Ascending aorta (tissue), 2 donors: ENCODE data around the gene ZNF853. TPM values are rescaled to one million over a fixed set of nuclear protein-coding genes. Genes with fewer than 3 reads are reported as not detected.

Source experiments
- DNase-seq, 2 donors: peaks; one replicate each; pipeline ENCODE4 v3.0.0-alpha.2; 2019; ENCODE audit warnings: low spot score in 2 of 2
- H3K27ac ChIP-seq, 2 donors: fragments of 200-600 bp; sonication (generic); one replicate each; pipeline ENCODE4 v1.5.1; 2016 to 2017; ENCODE audit warnings: mild to moderate bottlenecking in 1 of 2
- H3K27me3 ChIP-seq: fragments of 200-600 bp; sonication (generic); one replicate; pipeline ENCODE4 v1.5.1; 2017
- H3K36me3 ChIP-seq, 2 donors: fragments of 200-600 bp; sonication (generic); one replicate each; pipeline ENCODE4 v1.5.1; 2016
- H3K4me1 ChIP-seq, 2 donors: fragments of 200-600 bp; sonication (generic); one replicate each; pipeline ENCODE4 v1.5.1; 2016 to 2017; ENCODE audit warnings: mild to moderate bottlenecking in 1 of 2
- H3K4me3 ChIP-seq, 2 donors: fragments of 200-600 bp; sonication (generic); one replicate each; pipeline ENCODE4 v1.5.1; 2016 to 2017; ENCODE audit warnings: mild to moderate bottlenecking in 1 of 2
- H3K9me3 ChIP-seq, 2 donors: fragments of 200-600 bp; sonication (generic); one replicate each; pipeline ENCODE4 v1.5.1; 2016
- CTCF ChIP-seq, 3 experiments: fragments of 200-600 bp in 2 of 3; fragments of 450-650 bp in 1 of 3; sonication (generic) in 2 of 3; IDR thresholded peaks; one replicate each; pipeline ENCODE4 v1.5.1; 2016 to 2019; ENCODE audit warnings: antibody characterized with exemption in 3 of 3, mild to moderate bottlenecking in 1 of 3, moderate library complexity in 1 of 3
- intact Hi-C: fragments of 100-400 bp; cut with DNase I; formaldehyde crosslinking; loops from one replicate; pipeline ENCODE4 v1.15.1; 2023
- total RNA-seq: library from RNA; depleted of rRNA; stranded (reverse); fragments of >200 nt; gene quantifications from one replicate; pipeline ENCODE4 v1.1.0, GENCODE V29; 2016

The ZNF853 gene
- total RNA-seq, 1 donor from 2014 or later, result 12.2 TPM

- Histone ChIP-seq H3K4me1 (peaks cover 3 to 12% of the 10 kb centered on the region in 2 donors), H3K4me3 (no peak overlapping the region), H3K9me3 (no peaks in the 10 kb centered on the region), H3K27me3 (no peaks in the 10 kb centered on the region), H3K36me3 (peaks cover 10 to 21% of the 10 kb centered on the region in 2 donors), H3K27ac (no peak overlapping the region)
- intact Hi-C loops, result no loop called here
- DNase-seq, result no peak
- no peak for TF ChIP-seq CTCF (IDR thresholded peaks at IDR 0.05)
Observed at GRCh38 chr7:6612819-6613218, 2.6 kb upstream of the ZNF853 start.

GRCh38 chr7:6613706-6614105 lies 1.7 kb upstream of the ZNF853 start:
- no peak for DNase-seq
- H3K4me3 ChIP-seq, result no peak overlapping the region

GRCh38 chr7:6615723-6616555 lies 529 bp downstream of the ZNF853 start:
- TF ChIP-seq CTCF (IDR thresholded peaks at IDR 0.05), result no peak

More at GRCh38 chr7:6613706-6614105, 1.7 kb upstream of the ZNF853 start:
- intact Hi-C loops, result no loop called here
- H3K36me3 ChIP-seq, result peaks cover 4 to 13% of the 10 kb centered on the region in 2 donors
- no peak overlapping the region for H3K27ac ChIP-seq
- no peaks in the 10 kb centered on the region for H3K27me3 ChIP-seq
- no peak for TF ChIP-seq CTCF (IDR thresholded peaks at IDR 0.05)
- no peaks in the 10 kb centered on the region for H3K9me3 ChIP-seq
- peaks cover 3 to 12% of the 10 kb centered on the region in 2 donors for H3K4me1 ChIP-seq

GRCh38 chr7:6616854-6617643 lies 1.6 kb downstream of the ZNF853 start:
- H3K4me1 ChIP-seq, result peaks cover 3 to 12% of the 10 kb centered on the region in 2 donors
- TF ChIP-seq CTCF (IDR thresholded peaks at IDR 0.05), result no peak
- H3K27me3 ChIP-seq, result no peaks in the 10 kb centered on the region
- no peak overlapping the region for H3K27ac ChIP-seq
- H3K4me3 ChIP-seq, result peak overlapping the region in 1 of 2 donors; percentile 70
- DNase-seq, result no peak
- no peaks in the 10 kb centered on the region for H3K9me3 ChIP-seq
- peaks cover 15 to 18% of the 10 kb centered on the region in 2 donors for H3K36me3 ChIP-seq
- intact Hi-C loops, result no loop called here

More at GRCh38 chr7:6615723-6616555, 529 bp downstream of the ZNF853 start:
- no peak for DNase-seq
- H3K27ac ChIP-seq, result peak overlapping the region in 1 of 2 donors; percentile 6
- H3K4me3 ChIP-seq, result peak overlapping the region; percentile 63 to 70
- peaks cover 4 to 8% of the 10 kb centered on the region in 2 donors for H3K36me3 ChIP-seq
- peaks cover 3 to 12% of the 10 kb centered on the region in 2 donors for H3K4me1 ChIP-seq
- H3K9me3 ChIP-seq, result no peaks in the 10 kb centered on the region
- no peaks in the 10 kb centered on the region for H3K27me3 ChIP-seq
- intact Hi-C loops, result no loop called here

GRCh38 chr7:6618621-6619020 lies 3.2 kb downstream of the ZNF853 start:
- H3K9me3 ChIP-seq, result no peaks in the 10 kb centered on the region
- H3K4me3 ChIP-seq, result no peak overlapping the region
- intact Hi-C loops, result no loop called here
- peaks cover 18 to 29% of the 10 kb centered on the region in 2 donors for H3K36me3 ChIP-seq
- no peak for TF ChIP-seq CTCF (IDR thresholded peaks at IDR 0.05)
- no peak for DNase-seq
- no peak overlapping the region for H3K27ac ChIP-seq
- no peaks in the 10 kb centered on the region for H3K27me3 ChIP-seq
- H3K4me1 ChIP-seq, result peaks cover 3 to 12% of the 10 kb centered on the region in 2 donors
